CD14-positive monocyte (primary cell): ENCODE results near the gene ZNF652. TPM values are rescaled to one million over a fixed set of nuclear protein-coding genes. Genes with fewer than 3 reads are reported as not detected.

ENCODE experiments used
- DNase-seq, 3 donors: peaks; one replicate each; pipeline ENCODE4 v3.0.0-alpha.2; 2011 to 2022
- H2AFZ ChIP-seq: 2 replicates; pipeline ENCODE4 v1.6.0; 2012; ENCODE audit warnings: mild to moderate bottlenecking, low read depth, low read length, inconsistent platforms; ENCODE audit not compliant: insufficient read depth, poor library complexity, severe bottlenecking
- H3K27ac ChIP-seq, 2 donors: 1 replicate in 1 of 2; 2 replicates in 1 of 2; pipeline ENCODE4 v1.5.1; 2012 to 2013; ENCODE audit warnings: low read length in 2 of 2, control low read depth in 1 of 2, inconsistent platforms in 1 of 2, low read depth in 1 of 2, mild to moderate bottlenecking in 1 of 2
- H3K27me3 ChIP-seq, 2 donors: one replicate each; pipeline versions ENCODE4 v1.6.0 to v1.6.1; 2011 to 2013; ENCODE audit warnings: low read length in 2 of 2; ENCODE audit not compliant: control insufficient read depth in 2 of 2, insufficient read depth in 2 of 2
- H3K36me3 ChIP-seq, 2 donors: replicated peaks in 1 of 2; 1 replicate in 1 of 2; 2 replicates in 1 of 2; pipeline versions ENCODE4 v1.5.1 to v1.6.1; 2012 to 2013; ENCODE audit warnings: low read length in 2 of 2, control low read depth in 1 of 2, inconsistent platforms in 1 of 2, mild to moderate bottlenecking in 1 of 2; ENCODE audit not compliant: insufficient read depth in 2 of 2, control insufficient read depth in 1 of 2
- H3K4me1 ChIP-seq, 2 donors: 1 replicate in 1 of 2; 2 replicates in 1 of 2; pipeline versions ENCODE4 v1.5.1 to v1.6.1; 2012 to 2013; ENCODE audit warnings: low read length in 2 of 2, control low read depth in 1 of 2, inconsistent platforms in 1 of 2, mild to moderate bottlenecking in 1 of 2, moderate library complexity in 1 of 2; ENCODE audit not compliant: insufficient read depth in 2 of 2, control insufficient read depth in 1 of 2
- H3K4me2 ChIP-seq: replicated peaks from 2 replicates; pipeline ENCODE3; 2012; ENCODE audit warnings: low read length, moderate library complexity, mild to moderate bottlenecking; ENCODE audit not compliant: poor library complexity, severe bottlenecking; ENCODE audit errors: extremely low read depth
- H3K4me3 ChIP-seq, 3 experiments: fragments of 200-600 bp in 1 of 3; sonication (generic) in 1 of 3; replicated peaks in 1 of 3; 1 replicate in 2 of 3; 2 replicates in 1 of 3; pipeline ENCODE4 v1.5.1; 2011 to 2013; ENCODE audit warnings: low read length in 3 of 3, mild to moderate bottlenecking in 3 of 3, control low read depth in 2 of 3, low read depth in 2 of 3, inconsistent platforms in 1 of 3, moderate library complexity in 1 of 3
- H3K79me2 ChIP-seq: 2 replicates; pipeline ENCODE4 v1.6.0; 2012; ENCODE audit warnings: mild to moderate bottlenecking, control low read depth, inconsistent platforms, low read length, moderate library complexity; ENCODE audit not compliant: insufficient read depth
- H3K9ac ChIP-seq: 2 replicates; pipeline ENCODE4 v1.6.0; 2017; ENCODE audit warnings: low read length, mild to moderate bottlenecking; ENCODE audit not compliant: insufficient read depth, poor library complexity, severe bottlenecking
- H3K9me3 ChIP-seq, 2 donors: replicated peaks in 1 of 2; 1 replicate in 1 of 2; 2 replicates in 1 of 2; pipeline versions ENCODE4 v1.5.1 to v1.6.1; 2012 to 2013; ENCODE audit warnings: low read length in 2 of 2, control low read depth in 1 of 2; ENCODE audit not compliant: control insufficient read depth in 1 of 2, insufficient read depth in 1 of 2
- H4K20me1 ChIP-seq: 2 replicates; pipeline ENCODE4 v1.6.0; 2012; ENCODE audit warnings: mild to moderate bottlenecking, low read length, control low read depth, moderate library complexity; ENCODE audit not compliant: insufficient read depth
- H3K27ac Mint-ChIP-seq, 7 donors: one replicate each; pipeline ENCODE4 v1.8.0; 2020; ENCODE audit warnings: mild to moderate bottlenecking in 7 of 7, mixed read lengths in 7 of 7, moderate library complexity in 6 of 7, inconsistent platforms in 2 of 7
- H3K27me3 Mint-ChIP-seq, 3 donors: one replicate each; pipeline ENCODE4 v1.8.0; 2021 to 2022; ENCODE audit warnings: low read depth in 3 of 3, mild to moderate bottlenecking in 3 of 3, mixed read lengths in 3 of 3, moderate library complexity in 3 of 3, inconsistent platforms in 1 of 3
- H3K36me3 Mint-ChIP-seq, 2 donors: one replicate each; pipeline ENCODE4 v1.8.0; 2020; ENCODE audit warnings: mixed read lengths in 2 of 2, inconsistent platforms in 1 of 2, mild to moderate bottlenecking in 1 of 2
- H3K4me1 Mint-ChIP-seq: one replicate; pipeline ENCODE4 v1.8.0; 2020; ENCODE audit warnings: mild to moderate bottlenecking, mixed read lengths
- H3K4me3 Mint-ChIP-seq, 2 donors: one replicate each; pipeline ENCODE4 v1.8.0; 2020; ENCODE audit warnings: mild to moderate bottlenecking in 2 of 2, mixed read lengths in 2 of 2, moderate library complexity in 1 of 2
- H3K9me3 Mint-ChIP-seq, 7 donors: one replicate each; pipeline ENCODE4 v1.8.0; 2020 to 2022; ENCODE audit warnings: mixed read lengths in 7 of 7, mild to moderate bottlenecking in 6 of 7, moderate library complexity in 6 of 7, inconsistent platforms in 2 of 7
- CTCF ChIP-seq: fragments of 200-600 bp; IDR thresholded peaks from one replicate; pipeline ENCODE4 v1.8.0; 2022; ENCODE audit warnings: antibody characterized with exemption, mild to moderate bottlenecking
- WGBS: methylation state at CpG from one replicate; pipeline ENCODE4 v1.1.5; 2013; ENCODE audit warnings: missing lambda C conversion rate; ENCODE audit not compliant: insufficient coverage; 5-methylcytosine and 5-hydroxymethylcytosine counted together
- intact Hi-C, 2 donors: fragments of 100-400 bp; cut with micrococcal nuclease; formaldehyde crosslinking; loops; one replicate each; pipeline versions ENCODE4 v1.15.0 to v1.15.1; 2023
- polyA plus RNA-seq, 3 donors: library from polyadenylated mRNA; depleted of rRNA in 1 of 3; unstranded in 2 of 3; stranded (reverse) in 1 of 3; fragments of 300-500 nt in 2 of 3; fragments of >200 nt in 1 of 3; fragmentation: Illumina TruSeq in 2 of 3; gene quantifications; 1 replicate in 2 of 3; 2 replicates in 1 of 3; pipeline ENCODE4 v1.2.3, GENCODE V29; 2012 to 2021

ZNF652 gene
- polyA plus RNA-seq, 3 donors: 16.9 to 19.8 (median 18.8) TPM

- H3K36me3 ChIP-seq: peaks cover 0 to 3% of the 10 kb centered on the region in 2 donors
Observed at GRCh38 chr17:49334744-49335512, 27.1 kb downstream of the ZNF652 start.

GRCh38 chr17:49333804-49334203 lies 28.2 kb downstream of the ZNF652 start:
- H3K36me3 ChIP-seq: peaks cover 0 to 3% of the 10 kb centered on the region in 2 donors
- no CpG with 5 or more reads among the region's 1 CpG for WGBS

More at GRCh38 chr17:49334744-49335512, 27.1 kb downstream of the ZNF652 start:
- H3K27me3 ChIP-seq: no peaks in the 10 kb centered on the region
- intact Hi-C loops: no loop called here
- Mint-ChIP-seq H3K9me3 (no peaks in the 10 kb centered on the region), H3K27me3 (no peaks in the 10 kb centered on the region), H3K4me3 (no peak overlapping the region), H3K27ac (peak overlapping the region in 3 of 7 donors; percentile 1 to 9 (median 4)), H3K36me3 (peaks cover 8 to 10% of the 10 kb centered on the region in 2 donors), H3K4me1 (peaks cover 27% of the 10 kb centered on the region)
- no peak overlapping the region for H3K4me3 ChIP-seq
- peaks cover 93% of the 10 kb centered on the region for H3K79me2 ChIP-seq
- peaks cover 8 to 9% of the 10 kb centered on the region in 2 donors for H3K4me1 ChIP-seq
- H2AFZ ChIP-seq: no peak overlapping the region
- H4K20me1 ChIP-seq: peaks cover 83% of the 10 kb centered on the region
- H3K9me3 ChIP-seq: no peaks in the 10 kb centered on the region
- no peak for TF ChIP-seq CTCF
- DNase-seq: no peak
- H3K9ac ChIP-seq: no peak overlapping the region
- H3K27ac ChIP-seq: no peak overlapping the region
- H3K4me2 ChIP-seq: no peak overlapping the region
- no CpG with 5 or more reads among the region's 6 CpGs for WGBS

More at GRCh38 chr17:49333804-49334203, 28.2 kb downstream of the ZNF652 start:
- H3K36me3 Mint-ChIP-seq: peaks cover 2 to 6% of the 10 kb centered on the region in 2 donors
- Histone ChIP-seq H3K4me2 (no peak overlapping the region), H3K4me1 (peaks cover 12 to 13% of the 10 kb centered on the region in 2 donors), H2AFZ (no peak overlapping the region), H3K27me3 (no peaks in the 10 kb centered on the region), H3K4me3 (no peak overlapping the region), H3K9ac (no peak overlapping the region), H4K20me1 (peaks cover 82% of the 10 kb centered on the region), H3K79me2 (peaks cover 93% of the 10 kb centered on the region), H3K9me3 (no peaks in the 10 kb centered on the region), H3K27ac (no peak overlapping the region)
- intact Hi-C loops: no loop called here
- DNase-seq: no peak
- peak overlapping the region in 1 of 7 donors; percentile 72 for H3K27ac Mint-ChIP-seq
- H3K4me1 Mint-ChIP-seq: peaks cover 31% of the 10 kb centered on the region
- H3K9me3 Mint-ChIP-seq: no peaks in the 10 kb centered on the region
- no peak for TF ChIP-seq CTCF
- peak overlapping the region in 1 of 2 donors; percentile 2 for H3K4me3 Mint-ChIP-seq
- H3K27me3 Mint-ChIP-seq: no peaks in the 10 kb centered on the region
